H1 (cell line): ENCODE measurements around the gene ATP8B2. TPM values are rescaled to one million over a fixed set of nuclear protein-coding genes. Genes with fewer than 3 reads are reported as not detected.

Experiments used
- ATF2 ChIP-seq: IDR thresholded peaks from 2 replicates; pipeline ENCODE4 v1.6.1; 2012; ENCODE audit warnings: low read length, inconsistent platforms
- BACH1 ChIP-seq: IDR thresholded peaks from 2 replicates; pipeline ENCODE4 v1.6.1; 2012; ENCODE audit warnings: low read length, improper control_type of control experiment
- CHD1 ChIP-seq: IDR thresholded peaks from 2 replicates; pipeline ENCODE4 v1.6.1; 2012; ENCODE audit warnings: low read depth, low read length, improper control_type of control experiment
- CHD7 ChIP-seq: fragments of 300-600 bp; sonication (generic); IDR thresholded peaks from 2 replicates; pipeline ENCODE4 v1.7.1; 2012; ENCODE audit warnings: low read length, moderate library complexity, mild to moderate bottlenecking, inconsistent platforms; ENCODE audit not compliant: insufficient replicate concordance
- CTBP2 ChIP-seq: IDR thresholded peaks from 2 replicates; pipeline ENCODE4 v1.7.0; 2011; ENCODE audit warnings: borderline replicate concordance, mild to moderate bottlenecking, moderate library complexity, mixed read lengths, low read length; ENCODE audit not compliant: insufficient read depth, insufficient read length
- HDAC2 ChIP-seq, 2 experiments: fragments of 300-600 bp in 1 of 2; sonication (generic) in 1 of 2; IDR thresholded peaks; 2 replicates each; pipeline ENCODE4 v1.6.1; 2011 to 2012; ENCODE audit warnings: low read depth in 2 of 2, low read length in 2 of 2, mild to moderate bottlenecking in 2 of 2, moderate library complexity in 2 of 2, borderline replicate concordance in 1 of 2, inconsistent platforms in 1 of 2
- RBBP5 ChIP-seq: IDR thresholded peaks from 2 replicates; pipeline ENCODE4 v1.7.1; 2012; ENCODE audit warnings: low read depth, mild to moderate bottlenecking, inconsistent platforms, low read length, moderate library complexity, borderline replicate concordance
- RXRA ChIP-seq: IDR thresholded peaks from 2 replicates; pipeline ENCODE4 v1.6.1; 2011; ENCODE audit warnings: low read depth, mild to moderate bottlenecking, low read length, moderate library complexity; ENCODE audit not compliant: insufficient read depth
- ZNF274 ChIP-seq: IDR thresholded peaks from 2 replicates; pipeline ENCODE4 v1.7.0; 2012; ENCODE audit warnings: low read length, borderline replicate concordance; ENCODE audit errors: extremely low read depth
- polyA plus RNA-seq, 7 experiments: library from polyadenylated mRNA; depleted of rRNA in 3 of 7; stranded (reverse) in 5 of 7; unstranded in 2 of 7; fragments of >200 nt in 5 of 7; fragments of 200-250 nt in 2 of 7; gene quantifications; 1 replicate in 5 of 7; 2 replicates in 1 of 7; 4 replicates in 1 of 7; pipeline versions ENCODE4 v1.2.1 to v1.2.3, GENCODE V29; 2011 to 2013; ENCODE audit warnings: missing spikeins in 2 of 7, mixed read lengths in 2 of 7
- total RNA-seq: library from RNA; stranded (reverse); fragmentation: NEBNext Ultra II Directional; extraction: Animal tissue kit (Norgen Biotek cat#: 25700); gene quantifications from 2 replicates; pipeline ENCODE4 v1.2.1, GENCODE V29; 2021

ATP8B2 gene
- total and polyA plus RNA-seq, 2 of the 8 experiments (the other 6 are each of a cell fraction or from before 2014, with no cell fraction given), result 61.4 to 70.1 TPM

- no peak for TF ChIP-seq CHD7
- TF ChIP-seq RBBP5, result no peak
- no peak for TF ChIP-seq CHD1
- no peak for TF ChIP-seq RXRA
- TF ChIP-seq CTBP2, result no peak
- TF ChIP-seq ZNF274, result no peak
- TF ChIP-seq BACH1, result no peak
- TF ChIP-seq ATF2, result no peak
- TF ChIP-seq HDAC2 (IDR thresholded peaks at IDR 0.05; ENCODE audit: borderline replicate concordance in 1 of 2, low read depth in 2 of 2, low read length in 2 of 2), result no peak
Measured at GRCh38 chr1:154306151-154306550, 19.2 kb upstream of the ATP8B2 start (continued).
